A549 treated with ZK216348 at 1 μM for 4 hours (cell line): Measurements from ENCODE around the gene SHPK. TPM values are rescaled to one million over a fixed set of nuclear protein-coding genes. Genes with fewer than 3 reads are reported as not detected.

Experiments
- total RNA-seq: library from RNA; stranded (reverse); fragments of 200-300 nt; extraction: Qiagen RNA extraction; gene quantifications from 5 replicates; pipeline ENCODE4 v1.2.3, GENCODE V29; 2022; ENCODE audit warnings: low read depth

The SHPK gene, protein sequence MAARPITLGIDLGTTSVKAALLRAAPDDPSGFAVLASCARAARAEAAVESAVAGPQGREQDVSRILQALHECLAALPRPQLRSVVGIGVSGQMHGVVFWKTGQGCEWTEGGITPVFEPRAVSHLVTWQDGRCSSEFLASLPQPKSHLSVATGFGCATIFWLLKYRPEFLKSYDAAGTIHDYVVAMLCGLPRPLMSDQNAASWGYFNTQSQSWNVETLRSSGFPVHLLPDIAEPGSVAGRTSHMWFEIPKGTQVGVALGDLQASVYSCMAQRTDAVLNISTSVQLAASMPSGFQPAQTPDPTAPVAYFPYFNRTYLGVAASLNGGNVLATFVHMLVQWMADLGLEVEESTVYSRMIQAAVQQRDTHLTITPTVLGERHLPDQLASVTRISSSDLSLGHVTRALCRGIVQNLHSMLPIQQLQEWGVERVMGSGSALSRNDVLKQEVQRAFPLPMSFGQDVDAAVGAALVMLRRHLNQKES
- total RNA-seq, result 10.5 to 17.7 TPM (median 16.4 TPM) in 5 replicates

DNA sequence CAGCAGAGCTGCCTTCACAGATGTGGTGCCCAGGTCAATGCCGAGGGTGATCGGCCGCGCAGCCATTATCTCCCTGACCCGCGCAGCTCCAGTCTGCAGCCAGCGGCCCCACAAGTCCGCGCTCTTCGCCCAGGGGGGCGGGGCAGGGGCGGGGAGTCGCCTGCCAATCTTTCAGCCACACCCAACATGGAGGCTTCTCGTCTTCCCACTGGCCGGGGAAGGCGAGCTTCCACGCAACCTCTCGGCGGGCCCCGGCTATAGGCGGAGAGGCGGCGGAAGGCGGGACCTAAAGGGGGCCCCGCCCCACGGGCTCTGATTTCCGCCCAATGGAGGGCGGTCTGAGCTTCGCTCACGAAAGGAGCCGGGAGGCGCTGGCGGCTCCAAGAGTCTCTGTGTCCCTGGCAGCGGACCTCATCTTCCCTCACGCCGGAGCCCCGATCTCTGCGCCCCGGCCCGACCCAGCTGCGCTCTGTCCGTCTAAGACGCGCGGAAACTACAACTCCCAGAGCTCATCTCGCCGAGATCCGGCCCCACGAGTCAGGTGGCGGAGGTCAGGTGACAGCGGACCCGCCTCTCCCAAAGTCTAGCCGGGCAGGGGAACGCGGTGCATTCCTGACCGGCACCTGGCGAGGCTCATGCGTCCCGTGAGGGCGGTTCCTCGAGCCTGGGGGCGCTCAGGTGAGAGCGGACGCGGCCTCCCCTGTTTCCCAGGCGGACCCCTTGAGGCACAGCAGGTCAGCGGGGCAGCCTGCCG, at the start of gene SHPK, which contains the start of gene CTNS:
SHPK (minus strand) TSS at position 97 of the 754 bp plus-strand sequence; CDS start at position 66, 31 bp downstream.
CTNS (plus strand) TSS at position 607 of the 754 bp plus-strand sequence. CDS start 3,447 bp downstream, outside the sequence.

DNA sequence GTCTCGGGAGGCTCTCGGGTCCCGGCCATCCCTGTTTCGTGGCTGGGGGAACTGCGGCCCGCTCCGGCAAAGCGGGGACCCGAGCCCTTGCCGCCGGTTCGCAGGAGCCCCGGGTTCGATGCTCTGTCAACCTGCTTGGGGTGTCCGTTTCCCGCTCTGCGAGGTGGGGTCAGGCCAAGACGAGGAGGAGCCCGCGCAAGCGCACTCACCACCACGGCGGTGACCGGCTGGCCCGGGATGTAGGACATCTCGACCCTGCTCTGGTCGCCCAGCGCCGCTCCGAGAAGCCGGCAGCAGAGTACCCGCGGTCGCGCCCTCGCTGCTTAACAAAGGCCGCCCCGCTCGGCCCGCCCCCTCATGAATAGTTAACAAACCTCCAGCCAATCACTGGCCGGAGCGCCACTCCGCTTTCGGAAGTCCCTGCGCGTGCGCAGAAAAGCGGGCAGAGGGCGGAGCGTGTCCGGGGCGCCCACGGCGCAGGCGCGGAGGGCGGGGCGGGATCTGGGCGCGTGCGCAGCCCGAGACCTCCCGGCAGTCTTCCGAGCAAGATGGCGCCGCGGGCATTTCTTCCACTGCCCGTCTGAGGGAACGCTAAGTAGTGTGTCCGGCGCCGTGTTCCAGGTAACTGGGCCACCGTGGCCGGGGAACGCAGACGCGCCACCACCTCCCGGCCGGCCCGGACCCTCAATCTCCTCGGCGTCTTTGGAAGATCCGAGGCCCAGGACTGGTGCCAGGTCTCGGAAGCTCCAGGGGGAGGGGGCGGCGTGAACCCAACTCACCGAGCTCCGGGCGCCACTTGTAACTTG, 32.4 kb upstream of the SHPK start, which contains the start of the genes EMC6 and TAX1BP3:
EMC6 (plus strand) TSS at position 534 of the 806 bp plus-strand sequence. CDS start 335 bp downstream, outside the sequence.
TAX1BP3 (minus strand) TSS at position 300 of the 806 bp plus-strand sequence; CDS start at position 248, 52 bp downstream.

Other genes starting within 250 kb of the SHPK start
- gene OR3A2, start 249.9 kb downstream of the SHPK start, total RNA-seq, result not detected in 5 replicates
- not detected in 5 replicates for gene OR1E1, start 237.8 kb downstream of the SHPK start, total RNA-seq
- gene OR3A3, start 224.9 kb downstream of the SHPK start, total RNA-seq, result 0.07 TPM in 1 of 5 replicates, not detected in the others
- not detected in 5 replicates for gene OR1E2, start 202.4 kb downstream of the SHPK start, total RNA-seq
- gene SPATA22, start 164.4 kb downstream of the SHPK start, total RNA-seq, result not detected in 5 replicates
- not detected in 5 replicates for gene ASPA, start 160.3 kb downstream of the SHPK start, total RNA-seq
- gene TRPV3, start 78.4 kb downstream of the SHPK start, total RNA-seq, result 0.15 to 0.92 TPM (median 0.33 TPM) in 5 replicates
- gene TRPV1, start 26.8 kb downstream of the SHPK start, total RNA-seq, result 3.9 to 5.3 TPM (median 4.9 TPM) in 5 replicates
- 11.8 to 16.0 TPM (median 13.6 TPM) in 5 replicates for gene CTNS, start 510 bp upstream of the SHPK start, total RNA-seq
- gene TAX1BP3, start 32.3 kb upstream of the SHPK start, total RNA-seq, result 273 to 364 TPM (median 322 TPM) in 5 replicates
- 114 to 166 TPM (median 151 TPM) in 5 replicates for gene EMC6, start 32.6 kb upstream of the SHPK start, total RNA-seq
- 14.6 to 26.1 TPM (median 23.8 TPM) in 5 replicates for gene P2RX5, start 59.9 kb upstream of the SHPK start, total RNA-seq
- gene HASPIN, start 87.7 kb upstream of the SHPK start, total RNA-seq, result 12.3 to 14.9 TPM (median 13.3 TPM) in 5 replicates
- 81.5 to 101 TPM (median 95.8 TPM) in 5 replicates for gene ITGAE, start 164.9 kb upstream of the SHPK start, total RNA-seq
- gene NCBP3, start 210.0 kb upstream of the SHPK start, total RNA-seq, result 27.7 to 36.5 TPM (median 32.2 TPM) in 5 replicates